Right hindlimb (tissue), 1 donor: ENCODE measurements around the gene NFKBIB.
A peak's percentile ranks its signal among the peaks of the same experiment; 100 is the strongest.
"Not testable (repeated sequence)": the region's sequence is repeated elsewhere in the genome, so short reads cannot be mapped to it uniquely, and the experiment has no call there.

Source experiments
- DNase-seq: peaks from one replicate; pipeline ENCODE4 v3.0.0-alpha.2; 2018

The NFKBIB gene

DNA sequence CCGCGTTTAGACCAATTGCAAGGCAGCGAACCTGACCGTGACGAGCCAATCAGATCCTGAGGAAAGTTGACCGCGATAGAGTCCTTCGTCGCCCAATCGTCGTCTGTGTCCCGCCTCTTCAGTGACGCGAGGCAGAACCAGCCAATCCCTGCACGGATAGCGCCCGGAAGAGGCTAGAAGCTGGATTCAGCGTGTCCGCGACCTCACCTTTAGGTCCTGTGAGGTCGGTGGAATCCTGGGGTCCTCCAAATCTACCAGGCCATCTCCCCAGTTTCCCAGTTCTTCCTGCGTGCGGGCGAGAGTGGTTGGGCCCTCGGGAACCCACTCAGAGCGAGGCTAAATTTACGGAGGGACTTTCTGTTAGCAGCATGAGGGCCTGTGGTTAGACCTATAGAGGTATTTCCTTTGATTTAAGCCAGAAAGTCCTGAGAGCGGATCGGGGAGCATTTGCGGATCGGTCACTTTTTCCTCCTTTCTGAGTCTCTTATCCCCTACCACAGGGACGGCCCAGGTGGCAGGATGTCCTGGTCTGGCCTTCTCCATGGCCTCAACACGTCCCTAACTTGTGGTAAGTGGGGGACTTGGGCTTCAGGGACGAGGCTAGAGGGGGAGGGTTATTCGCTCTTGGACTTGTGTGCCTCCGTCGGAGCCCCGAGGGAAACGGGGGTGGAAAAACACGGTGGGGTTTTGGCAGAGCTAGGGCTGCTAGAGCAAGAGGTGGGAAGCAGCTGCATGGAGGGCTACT is 31.2 kb downstream of the NFKBIB start, which contains the start of gene MRPS12:
Gene MRPS12 (plus strand): TSS at position 169 of the 745 bp plus-strand sequence. CDS start 351 bp downstream, at position 520.
- peak; percentile 99 for DNase-seq

DNA sequence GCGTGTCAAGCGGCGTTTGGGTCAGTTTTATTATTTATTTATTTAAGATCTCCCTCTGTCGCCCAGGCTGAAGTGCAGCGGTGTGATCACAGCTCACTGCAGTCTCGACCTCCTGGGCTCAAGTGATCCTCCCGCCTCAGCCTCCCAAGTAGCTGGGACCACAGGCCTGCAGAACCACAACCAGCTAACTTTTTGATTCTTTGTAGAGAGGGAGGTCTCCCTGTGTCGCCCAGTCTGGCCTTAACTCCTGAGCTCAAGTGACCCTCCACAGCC is 31.7 kb downstream of the NFKBIB start:
- no peak for DNase-seq

DNA sequence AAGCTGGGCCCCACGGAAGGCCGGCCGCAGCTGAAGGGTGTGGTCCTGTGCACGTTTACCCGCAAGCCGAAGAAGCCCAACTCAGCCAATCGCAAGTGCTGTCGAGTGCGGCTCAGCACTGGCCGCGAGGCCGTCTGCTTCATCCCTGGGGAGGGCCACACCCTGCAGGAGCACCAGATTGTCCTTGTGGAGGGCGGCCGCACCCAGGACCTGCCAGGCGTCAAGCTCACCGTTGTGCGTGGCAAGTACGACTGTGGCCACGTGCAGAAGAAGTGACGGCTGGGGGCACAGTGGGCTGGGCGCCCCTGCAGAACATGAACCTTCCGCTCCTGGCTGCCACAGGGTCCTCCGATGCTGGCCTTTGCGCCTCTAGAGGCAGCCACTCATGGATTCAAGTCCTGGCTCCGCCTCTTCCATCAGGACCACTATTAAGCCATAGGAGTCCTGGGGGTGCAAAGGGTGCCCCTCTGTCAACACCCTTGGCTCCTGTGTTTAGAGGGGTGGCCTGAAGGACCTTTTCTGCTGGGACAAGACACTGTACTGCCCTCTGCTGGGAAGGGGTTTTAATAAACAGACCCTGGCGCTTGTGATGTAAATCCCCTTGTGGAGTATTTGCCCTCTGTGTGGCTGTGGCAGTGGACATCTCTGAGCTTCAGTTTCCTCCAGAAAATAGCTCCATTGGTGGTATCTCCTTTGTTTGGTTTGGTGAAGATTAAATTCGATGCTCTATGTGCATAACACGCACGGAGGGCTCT is 32.8 kb downstream of the NFKBIB start:
- no peak for DNase-seq

DNA sequence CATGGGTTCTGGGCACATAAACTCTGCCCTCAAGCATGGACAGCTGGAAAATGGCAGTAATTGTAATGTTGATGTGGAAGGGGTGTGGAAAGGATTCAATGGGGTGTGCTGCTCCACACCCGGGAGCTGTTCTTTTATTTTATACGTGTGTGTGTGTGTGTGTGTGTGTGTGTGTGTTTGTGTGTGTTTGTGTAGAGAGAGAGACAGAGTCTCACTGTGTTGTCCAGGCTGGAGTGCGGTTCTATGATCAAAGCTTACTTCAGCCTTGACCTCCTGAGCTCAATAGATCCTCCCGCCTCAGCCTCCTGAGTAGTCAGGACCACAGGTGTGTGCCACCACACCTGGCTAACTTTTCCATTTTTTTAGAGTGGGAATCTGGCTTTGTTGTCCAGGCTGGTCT is 33.8 kb downstream of the NFKBIB start:
- no peak for DNase-seq

DNA sequence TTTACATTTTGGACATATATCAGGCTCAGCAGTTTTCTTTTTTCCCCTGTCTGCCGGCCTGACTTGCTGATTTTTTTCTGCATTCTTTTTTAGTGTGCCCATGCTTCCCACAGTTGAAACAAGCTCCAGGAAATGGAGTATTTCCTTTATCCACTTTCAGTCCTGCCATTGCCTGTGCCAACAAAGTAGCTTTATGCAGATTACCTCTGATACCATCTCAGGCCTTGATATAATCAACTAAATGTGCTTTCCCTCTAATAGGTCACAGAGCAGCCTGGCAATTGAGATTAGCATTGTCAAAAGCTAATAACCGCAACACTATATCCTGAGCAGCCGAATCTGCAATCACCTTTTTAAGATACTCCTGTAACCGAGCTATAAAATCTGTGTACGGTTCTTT is 40.2 kb downstream of the NFKBIB start:
- DNase-seq = no peak

DNA sequence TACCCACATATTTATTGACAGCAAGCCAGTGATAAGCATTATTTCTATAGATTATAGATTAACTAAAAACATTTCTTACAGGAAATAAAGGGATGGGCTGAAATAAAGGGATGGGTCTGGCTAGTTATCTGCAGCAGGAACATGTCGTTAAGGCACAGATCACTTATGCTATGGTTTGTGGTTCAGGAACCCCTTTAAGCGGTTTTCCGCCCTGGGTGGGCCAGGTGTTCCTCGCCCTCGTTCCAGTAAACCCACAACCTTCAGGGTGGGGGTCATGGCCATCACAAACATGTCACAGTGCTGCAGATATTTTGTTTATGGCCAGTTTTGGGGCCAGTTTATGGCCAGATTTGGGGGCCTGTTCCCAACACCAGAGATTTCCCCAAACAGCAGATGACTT is 41.7 kb downstream of the NFKBIB start:
- not testable (repeated sequence) for DNase-seq

DNA sequence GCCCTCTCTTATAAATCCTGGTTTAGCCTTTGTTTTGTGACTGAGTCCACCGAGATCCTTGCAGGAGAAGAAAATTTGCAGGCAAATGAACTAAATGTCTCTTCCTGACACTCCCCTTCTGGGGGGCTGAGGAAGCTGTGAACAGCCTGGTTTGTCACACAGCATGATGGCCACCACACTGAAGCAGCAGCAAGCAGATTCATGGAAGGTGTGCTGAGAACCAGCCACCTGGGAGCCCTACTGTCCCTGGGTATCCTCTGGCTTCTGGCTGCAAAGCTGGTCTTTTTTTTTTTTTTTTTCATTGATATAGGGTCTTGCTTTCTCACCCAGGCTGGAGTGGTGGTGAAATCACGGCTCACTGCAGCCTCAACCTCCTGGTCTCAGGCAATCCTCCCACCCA is 42.2 kb downstream of the NFKBIB start:
- no peak for DNase-seq

DNA sequence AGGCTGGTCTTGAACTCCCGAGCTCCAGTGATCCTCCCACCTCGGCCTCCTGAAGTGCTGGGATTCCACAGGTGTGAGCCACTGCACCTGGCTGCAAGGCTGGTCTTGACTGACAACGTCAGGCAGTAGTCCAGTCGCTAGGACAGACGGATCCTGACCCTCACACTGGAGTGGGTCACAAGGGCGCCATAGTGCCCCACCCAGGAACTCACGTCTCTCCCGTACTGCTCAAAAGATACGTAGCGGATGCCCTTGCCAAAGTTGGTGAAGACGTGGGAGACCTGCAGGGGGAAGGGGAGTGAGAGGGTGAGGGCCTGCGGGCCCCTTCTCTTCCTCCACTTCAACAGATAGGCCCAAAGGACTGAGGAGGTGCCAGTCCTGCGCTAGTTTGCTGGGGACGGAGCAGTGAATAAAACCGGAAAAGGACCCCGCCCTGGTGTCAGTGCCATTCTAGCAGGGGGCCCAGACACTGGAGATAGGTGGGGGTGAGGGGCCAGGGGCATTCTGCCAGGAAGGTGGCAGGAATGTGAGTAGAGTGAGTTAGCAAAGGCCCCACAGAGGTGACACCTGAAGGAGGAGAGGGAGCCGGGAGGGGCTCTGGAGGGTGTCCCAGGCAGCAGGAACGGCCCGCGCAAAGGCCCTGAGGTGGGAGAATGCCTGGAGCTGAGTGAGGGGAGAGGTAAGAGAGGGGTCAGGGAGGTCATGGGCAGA is 42.9 kb downstream of the NFKBIB start:
- no peak for DNase-seq

DNA sequence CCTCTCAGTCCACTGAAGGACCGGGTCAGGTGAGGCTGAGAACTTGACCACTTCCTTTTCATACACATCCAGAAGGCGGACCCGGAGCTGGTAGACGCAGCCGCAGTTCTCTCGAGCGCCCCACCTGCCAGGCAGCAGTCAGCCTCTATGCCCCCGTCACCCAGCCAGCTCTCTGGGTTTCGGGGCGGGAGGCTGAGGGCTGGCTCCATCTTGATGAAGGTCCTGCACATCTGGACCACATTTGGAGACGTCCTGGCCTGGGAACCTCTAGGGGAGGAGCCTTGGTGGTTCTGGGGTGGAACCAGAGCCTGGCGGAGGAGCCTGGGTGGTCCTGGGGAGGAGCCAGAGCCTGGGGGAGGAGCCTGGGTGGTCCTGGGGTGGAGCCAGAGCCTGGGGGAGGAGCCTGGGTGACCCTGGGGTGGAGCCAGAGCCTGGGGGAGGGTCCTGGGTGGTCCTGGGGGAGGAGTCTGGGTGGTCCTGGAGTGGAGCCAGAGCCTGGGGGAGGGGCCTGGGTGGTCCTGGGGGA is 45.3 kb downstream of the NFKBIB start:
- peak; percentile 41 for DNase-seq

DNA sequence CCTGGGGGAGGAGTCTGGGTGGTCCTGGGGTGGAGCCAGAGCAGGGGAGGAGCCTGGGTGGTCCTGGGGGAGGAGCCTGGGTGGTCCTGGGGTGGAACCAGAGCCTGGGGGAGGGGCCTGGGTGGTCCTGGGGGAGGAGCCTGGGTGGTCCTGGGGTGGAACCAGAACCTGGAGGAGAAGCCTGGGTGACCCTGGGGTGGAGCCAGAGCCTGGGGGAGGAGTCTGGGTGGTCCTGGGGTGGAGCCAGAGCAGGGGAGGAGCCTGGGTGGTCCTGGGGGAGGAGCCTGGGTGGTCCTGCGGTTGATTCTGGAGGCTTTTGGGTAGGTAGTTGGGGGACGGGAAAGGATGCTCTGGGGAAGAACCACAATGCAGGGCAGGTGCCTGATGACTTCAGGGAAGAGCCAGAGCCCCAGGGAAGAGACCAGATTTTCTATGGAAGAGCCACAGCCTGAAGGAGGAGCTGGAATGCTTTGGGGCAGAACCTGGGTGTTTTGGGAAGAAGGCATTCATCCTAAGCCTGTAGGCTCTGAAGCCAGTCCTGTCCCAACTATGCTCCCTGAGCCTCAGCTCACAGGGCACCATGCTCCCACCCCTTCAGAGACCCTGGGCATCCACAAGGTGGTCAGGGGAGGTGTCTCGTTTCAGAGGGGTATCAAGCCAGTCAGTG is 45.9 kb downstream of the NFKBIB start:
- DNase-seq = no peak

DNA sequence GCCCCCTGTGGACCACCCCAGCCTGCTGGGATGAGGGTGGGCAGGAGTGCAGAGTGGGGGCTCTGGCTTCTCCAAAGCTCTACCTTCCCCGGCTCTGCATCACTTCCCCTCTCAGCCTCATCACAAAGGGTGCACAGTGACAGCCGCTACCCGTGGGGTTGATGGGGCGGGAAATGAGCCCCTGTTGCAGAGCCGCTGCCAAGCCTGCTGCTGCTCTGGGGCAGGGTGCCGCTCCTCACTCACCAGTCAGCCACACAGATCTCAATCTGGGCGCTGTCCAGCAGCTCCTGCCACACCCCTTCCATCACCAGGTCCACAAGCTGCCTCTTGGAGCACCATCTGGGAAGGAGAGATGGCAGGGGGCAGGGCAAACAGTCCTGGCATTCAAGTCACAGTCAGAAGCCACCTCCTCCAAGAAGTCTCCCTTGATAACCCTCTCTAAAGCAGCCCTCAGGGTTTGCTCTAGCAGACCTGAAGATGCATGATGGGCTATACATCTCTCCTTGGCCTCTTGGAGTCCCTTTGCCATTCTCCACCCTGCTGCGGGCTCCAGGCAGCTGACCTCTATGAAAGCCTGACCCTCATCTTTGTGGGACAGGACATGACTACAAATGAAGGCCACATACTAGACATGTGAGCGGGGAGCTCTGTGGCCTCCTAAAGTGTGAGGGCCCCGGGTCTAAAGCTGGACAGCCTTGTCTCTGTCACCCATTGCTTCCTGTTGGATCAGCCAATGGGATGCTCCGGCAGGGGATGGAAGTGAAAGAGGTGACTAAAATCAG is 46.7 kb downstream of the NFKBIB start:
- DNase-seq = no peak

DNA sequence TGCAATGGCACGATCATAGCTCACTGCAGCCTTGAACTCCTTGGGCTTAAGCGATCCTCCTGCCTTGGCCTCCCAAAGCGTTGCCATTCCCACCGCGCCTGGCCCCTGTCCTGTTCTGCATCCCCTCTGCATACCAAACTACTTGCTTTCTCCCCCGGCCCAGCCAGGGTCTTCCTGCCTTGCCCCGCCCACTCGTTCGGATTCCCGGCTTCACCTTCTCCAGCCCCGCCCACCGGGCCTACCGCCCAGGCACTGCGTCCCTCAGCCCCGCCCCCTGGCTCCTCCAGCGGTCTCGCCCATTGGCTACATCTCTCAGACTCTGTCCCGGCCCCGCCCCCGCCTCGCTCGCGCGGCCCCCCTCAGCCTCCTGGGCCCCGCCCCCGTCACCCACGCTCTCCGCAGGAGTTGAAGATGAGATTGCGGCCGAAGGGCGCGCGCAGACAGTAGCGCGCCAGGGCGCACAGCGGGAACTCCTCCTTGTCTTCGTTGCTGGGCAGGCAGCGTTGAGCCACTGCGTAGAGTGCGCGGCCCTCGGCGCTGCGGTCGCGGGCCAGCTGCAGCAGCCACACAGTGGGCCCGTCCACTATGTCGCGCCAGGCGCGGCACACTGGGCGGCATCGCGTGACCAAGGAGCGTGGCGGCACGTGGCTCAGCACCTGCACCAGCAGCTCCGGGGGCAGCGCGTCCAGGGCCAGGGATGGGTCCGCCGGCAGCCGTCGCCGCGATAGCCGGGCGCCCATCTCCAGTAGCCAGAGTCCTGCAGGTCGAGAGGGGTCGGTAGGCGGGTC is 50.0 kb downstream of the NFKBIB start:
- DNase-seq = peak; percentile 93

DNA sequence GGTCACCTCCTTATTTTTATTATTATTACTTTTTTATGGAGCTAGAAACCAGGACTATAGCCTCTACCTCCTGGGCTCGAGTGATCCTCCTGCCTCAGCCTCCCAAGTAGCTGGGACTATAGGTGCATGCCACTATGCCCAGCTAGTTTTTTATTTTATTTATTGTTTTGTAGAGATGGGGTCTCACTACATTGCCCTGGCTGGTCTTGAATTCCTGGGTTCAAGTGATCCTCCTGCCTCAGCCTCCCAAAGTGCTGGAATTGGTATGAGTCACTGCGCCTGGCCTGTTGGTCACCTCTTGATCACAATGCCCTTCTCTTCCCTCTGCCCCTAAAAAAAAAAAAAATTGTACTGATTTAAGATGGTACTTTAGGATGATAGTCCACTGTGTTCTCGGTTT is 51.4 kb downstream of the NFKBIB start:
- no peak for DNase-seq

DNA sequence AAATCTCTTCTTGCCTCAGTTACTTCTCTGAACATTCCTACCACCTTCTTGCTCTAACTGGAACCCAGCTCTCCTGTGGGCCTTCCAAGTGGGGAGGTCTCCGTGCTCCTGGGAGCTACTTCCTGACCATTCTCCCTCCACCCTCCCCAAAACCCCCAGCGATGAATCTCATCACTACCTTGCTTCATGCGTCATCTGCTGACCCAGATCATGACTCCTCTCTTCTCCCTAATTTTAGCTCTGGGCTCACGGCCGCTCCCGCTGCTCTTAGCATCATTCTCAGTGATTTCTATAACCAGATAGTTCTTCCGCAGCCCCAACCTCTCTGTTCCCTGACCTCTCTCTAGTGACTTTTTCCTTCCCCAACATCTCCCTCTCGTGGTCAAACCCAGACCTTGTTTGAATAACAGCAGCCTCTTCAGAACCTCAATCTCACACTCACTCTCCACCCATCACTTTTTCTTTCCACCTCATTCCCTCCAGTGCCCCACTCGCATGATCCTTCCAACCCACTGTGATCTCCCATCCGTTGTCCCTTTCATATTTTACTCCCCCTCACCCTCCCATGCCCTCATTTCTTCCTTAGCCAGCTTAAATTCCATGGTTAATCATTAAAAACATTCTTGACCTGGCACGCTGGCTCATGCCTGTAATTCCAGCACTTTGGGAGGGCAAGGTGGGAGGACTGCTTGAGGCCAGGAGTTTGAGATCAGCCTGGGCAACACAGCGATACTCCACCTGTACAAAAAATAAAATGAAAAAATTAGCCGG is 52.8 kb downstream of the NFKBIB start:
- DNase-seq = no peak

DNA sequence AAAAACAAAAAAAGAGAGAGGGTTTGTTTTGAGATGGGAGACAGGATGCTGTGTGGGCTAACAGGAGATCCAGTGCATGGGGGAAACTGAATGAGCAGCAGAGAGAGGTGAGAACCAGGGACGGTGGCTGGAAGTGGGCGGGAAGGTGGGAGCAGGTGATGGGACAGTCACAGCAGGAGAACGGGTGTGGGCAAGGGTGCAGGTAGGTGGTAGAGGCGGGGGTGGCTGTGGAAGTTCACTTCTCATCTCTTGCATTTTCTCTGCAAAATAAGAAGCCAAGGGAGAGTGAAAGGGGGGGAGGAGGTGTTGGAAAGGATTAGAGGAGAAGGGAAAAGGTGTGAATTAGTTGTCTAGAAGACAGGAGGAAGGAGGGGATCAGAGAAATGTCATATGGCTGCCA is 53.9 kb downstream of the NFKBIB start:
- DNase-seq = peak; percentile 19

DNA sequence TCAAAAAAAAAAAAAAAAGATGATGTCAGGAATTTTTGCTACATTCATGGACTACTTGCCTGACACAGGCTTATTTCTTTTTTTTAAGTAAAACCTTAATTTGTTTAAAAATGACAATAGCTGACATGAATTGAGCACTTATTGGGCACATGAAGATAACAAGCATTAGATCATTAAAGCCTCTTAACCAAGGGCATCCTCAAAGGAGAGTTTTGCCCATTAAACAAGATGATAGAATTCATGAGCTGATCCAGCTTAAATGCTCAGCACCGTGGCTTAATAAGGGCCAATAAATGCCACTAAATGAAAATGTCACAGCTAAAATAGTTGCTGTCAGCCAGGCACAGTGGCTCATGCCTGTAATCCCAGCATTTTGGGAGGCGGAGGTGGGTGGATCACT is 56.5 kb downstream of the NFKBIB start:
- DNase-seq = no peak

DNA sequence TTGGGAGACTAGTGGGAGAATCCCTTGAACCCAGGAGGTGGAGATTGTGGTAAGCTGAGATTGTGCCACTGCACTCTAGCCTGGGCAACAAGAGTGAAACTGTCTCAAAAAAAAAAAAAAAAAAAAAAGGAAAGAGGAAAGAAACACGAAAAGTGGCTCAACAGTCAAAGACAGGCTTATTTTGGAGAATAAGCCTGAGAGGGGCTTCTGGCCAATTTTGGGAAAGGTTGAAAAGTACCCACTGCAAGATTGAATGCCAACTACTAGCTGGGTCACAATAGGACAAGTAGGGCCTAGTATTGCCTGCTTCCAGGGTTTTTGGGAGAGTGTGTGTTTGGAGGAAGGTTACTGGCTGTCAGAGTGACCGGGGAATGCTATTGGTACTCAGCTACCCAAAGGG is 58.5 kb downstream of the NFKBIB start:
- no peak for DNase-seq
